HG03066 (cell line): Measurements from ENCODE around the gene KCNQ1.

Experiments
- ATAC-seq: cut with Tn5 transposase; IDR thresholded peaks from one replicate; pipeline ENCODE4 v1.9.1; 2021; ENCODE audit warnings: low read depth; ENCODE audit not compliant: unreplicated experiment

Gene KCNQ1

DNA sequence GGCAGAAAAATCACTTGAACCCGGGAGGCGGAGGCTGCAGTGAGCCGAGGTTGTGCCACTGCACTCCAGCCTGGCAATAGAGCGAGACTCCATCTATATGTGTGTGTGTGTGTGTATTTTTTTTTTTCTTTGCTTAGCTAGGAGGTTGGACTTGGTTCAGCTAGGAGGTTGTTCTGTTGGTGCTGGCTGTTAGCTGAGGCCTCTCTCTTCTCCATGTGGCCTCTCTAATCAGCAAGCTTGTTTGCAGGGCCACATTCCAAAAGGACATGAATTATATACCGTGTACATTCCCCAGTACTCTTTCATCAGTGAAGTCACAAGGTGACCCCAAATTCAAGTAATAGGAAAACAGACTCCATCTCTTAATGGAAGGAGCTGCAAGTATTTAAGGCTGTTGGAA lies 322.3 kb downstream of the KCNQ1 start:
- ATAC-seq: no peak

DNA sequence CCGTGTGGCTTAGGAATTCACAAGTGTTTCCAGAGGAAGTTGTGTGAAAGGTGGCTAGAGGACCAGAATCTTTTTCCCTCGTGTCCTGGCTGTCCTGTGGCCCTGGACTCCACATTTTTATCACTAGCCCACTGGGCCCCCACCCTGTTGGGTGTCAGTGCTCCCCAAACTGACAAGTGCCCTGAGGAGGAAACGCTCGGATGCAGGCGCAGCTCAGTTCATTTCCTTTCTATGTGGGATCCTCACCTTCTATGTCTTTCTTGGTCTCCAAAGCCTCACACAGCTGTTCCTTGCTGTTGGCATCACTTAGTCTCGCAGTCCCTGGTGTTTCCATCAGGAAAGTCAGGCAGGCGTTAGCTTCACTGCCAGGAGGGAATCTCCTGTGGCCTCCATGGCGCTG lies 323.0 kb downstream of the KCNQ1 start:
- no peak for ATAC-seq

DNA sequence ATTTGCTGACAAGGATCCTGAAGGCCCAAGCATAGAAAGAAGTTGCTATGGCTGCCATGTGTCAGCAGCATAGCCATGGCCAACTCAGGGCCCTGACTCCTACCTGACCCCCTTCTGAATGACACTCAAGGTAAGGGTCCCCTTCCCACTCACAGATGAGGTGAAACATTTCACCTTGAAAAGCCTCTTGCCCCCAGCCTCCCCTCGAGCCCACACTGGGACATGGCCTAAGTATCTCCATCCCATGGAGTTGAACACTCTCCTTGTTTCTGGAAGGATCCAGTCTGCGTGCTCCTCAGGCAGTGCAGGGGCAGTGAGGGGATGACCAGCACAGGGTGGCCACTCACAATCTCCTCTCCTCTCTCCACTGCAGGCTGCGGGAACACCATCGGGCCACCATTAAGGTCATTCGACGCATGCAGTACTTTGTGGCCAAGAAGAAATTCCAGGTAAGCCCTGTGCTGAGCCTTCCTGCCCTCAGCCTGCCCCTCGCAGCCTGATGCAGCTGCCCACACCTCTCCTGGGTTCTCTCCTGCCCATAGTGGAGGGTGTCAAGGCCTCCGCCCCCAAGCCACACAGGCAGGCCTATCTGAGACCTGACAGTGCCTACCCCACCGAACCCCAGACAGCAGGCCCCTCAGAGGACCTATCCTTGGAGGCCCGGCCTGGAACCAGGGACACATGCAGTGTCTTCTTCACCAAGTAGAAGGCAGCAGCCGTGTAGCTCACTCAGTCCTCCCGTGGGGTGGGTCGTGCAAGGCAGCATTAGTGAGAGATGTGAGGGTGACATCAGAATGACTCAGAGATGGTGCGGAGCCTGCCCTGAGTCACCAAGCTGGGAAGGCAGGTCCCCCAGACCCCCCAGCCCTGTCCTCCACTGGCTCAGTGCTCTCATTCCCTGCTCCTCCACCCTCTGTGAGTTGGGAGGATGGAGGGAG lies 323.9 kb downstream of the KCNQ1 start:
- ATAC-seq: no peak

- ATAC-seq: no peak
These were observed 324.7 kb downstream of the KCNQ1 start for GRCh38 chr11:2769409-2770095.

- no peak for ATAC-seq
These were observed 325.4 kb downstream of the KCNQ1 start for GRCh38 chr11:2770096-2770751.

DNA sequence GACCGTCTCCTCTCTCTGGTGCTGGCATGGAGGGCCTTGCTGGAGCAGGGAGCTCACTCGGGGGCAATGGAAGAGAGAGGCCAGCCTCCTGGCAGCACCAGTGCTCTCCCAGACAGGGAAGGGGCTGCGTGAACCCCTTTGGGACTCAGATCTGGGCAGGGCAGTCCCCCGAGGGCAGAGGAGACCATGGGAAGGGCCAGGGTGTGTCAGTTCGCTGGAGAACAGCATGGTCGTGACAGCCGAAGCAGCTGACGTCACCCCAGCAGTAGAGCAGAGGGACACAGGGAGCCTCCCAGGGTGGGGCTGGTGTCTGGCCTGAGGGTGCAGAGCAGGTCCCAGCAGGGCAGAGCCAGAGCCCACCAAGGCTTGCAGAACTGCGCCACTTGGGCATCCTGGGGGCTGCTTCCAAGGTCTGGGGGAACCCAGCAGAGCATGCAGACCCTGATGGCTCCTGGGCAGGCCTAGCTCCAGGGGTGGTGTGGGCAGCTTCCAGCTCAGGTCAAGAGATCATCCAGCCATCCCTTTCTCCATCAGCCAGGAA lies 326.0 kb downstream of the KCNQ1 start:
- no peak for ATAC-seq

DNA sequence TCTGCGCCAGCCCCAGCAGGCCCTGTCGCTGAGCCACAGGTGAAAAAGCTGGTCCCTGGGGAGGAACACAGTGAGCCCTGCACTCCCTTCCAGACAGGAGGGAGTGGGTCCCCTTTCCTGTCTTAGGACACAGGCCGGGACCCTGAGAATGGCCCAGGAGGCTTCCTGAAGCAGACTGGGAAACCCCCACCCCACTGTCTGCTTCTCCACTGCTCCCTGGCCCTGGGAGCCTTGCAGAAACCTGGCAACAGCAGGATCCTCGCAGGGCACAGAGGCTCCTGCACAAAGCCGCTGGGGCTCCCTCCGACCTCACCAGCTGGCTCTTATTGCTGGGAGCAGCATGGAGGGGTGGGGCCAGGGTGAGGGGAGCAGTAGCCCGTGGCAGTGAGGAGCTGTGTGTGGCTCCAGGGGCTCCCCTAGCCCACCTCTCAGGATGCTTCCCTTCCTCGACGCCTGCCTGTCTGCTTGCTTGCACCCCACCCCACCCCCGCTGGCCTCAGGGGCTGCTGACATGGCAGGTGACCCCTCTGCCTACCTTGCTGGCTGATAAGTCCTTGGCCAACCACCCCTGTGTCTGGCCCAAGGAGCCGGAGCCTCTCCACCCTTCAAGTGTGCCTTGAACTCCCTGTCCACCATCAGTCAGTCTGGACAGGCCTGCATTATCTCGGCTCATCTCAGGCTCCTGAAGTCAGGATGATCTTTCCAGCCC lies 327.1 kb downstream of the KCNQ1 start:
- ATAC-seq: no peak

- ATAC-seq: no peak
These were observed 327.8 kb downstream of the KCNQ1 start for GRCh38 chr11:2772544-2773031.

GRCh38 chr11:2774173-2775082 lies 329.6 kb downstream of the KCNQ1 start:
- no peak for ATAC-seq

GRCh38 chr11:2775083-2775625 lies 330.3 kb downstream of the KCNQ1 start:
- no peak for ATAC-seq

GRCh38 chr11:2775626-2776350 lies 331.0 kb downstream of the KCNQ1 start:
- ATAC-seq: no peak

DNA sequence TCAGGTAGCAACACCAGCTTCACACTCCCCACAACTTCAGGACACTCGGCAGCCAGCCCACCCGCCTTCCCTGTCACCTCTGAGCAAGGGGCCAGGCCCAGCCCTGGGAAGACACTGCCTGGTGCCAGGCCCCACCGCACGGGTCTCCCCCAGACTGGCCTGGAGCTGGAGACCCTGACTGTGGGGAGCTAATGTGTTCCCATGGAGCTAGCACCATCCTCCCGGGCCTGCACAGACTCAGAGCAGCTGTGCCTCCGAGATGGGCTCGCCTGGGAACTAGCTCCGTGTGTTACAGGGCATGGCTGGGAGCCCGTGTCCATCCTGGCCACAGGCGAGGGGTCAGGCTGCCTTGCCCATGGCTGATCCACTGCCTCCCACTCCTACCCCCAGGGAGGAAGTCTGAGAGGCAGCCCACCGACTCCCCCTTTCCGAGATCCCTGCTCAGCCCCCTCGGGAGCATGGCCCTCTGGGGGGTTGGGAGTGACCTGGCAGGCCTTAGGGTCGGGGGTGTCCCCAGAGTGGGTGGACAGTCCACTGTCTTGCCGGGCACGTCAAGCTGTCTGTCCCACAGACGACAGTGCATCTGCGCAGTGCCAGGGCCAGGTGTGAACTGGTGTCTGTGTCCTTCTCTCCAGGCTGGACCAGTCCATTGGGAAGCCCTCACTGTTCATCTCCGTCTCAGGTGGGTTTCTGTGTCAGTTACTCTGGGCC lies 331.7 kb downstream of the KCNQ1 start:
- no peak for ATAC-seq

DNA sequence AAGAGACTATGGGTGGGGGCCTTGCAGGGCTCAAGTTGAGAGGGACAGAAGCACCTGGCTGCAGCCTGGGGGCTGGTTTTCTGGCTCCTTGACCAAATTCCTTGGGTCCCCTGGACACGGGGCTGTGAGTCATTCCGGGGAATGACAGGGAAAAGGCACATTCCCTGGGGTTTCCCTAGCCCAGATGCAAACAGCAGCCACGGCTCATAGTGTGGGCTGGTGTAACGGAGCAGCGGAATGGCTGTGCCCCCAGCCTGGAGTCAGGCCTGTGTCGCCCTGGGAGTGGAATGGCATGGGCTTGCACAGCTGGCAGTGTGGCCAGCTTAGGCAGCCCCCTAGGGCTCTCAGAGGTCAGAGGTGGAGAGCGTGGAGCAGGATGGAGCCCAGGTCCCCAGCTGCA lies 332.6 kb downstream of the KCNQ1 start:
- no peak for ATAC-seq

DNA sequence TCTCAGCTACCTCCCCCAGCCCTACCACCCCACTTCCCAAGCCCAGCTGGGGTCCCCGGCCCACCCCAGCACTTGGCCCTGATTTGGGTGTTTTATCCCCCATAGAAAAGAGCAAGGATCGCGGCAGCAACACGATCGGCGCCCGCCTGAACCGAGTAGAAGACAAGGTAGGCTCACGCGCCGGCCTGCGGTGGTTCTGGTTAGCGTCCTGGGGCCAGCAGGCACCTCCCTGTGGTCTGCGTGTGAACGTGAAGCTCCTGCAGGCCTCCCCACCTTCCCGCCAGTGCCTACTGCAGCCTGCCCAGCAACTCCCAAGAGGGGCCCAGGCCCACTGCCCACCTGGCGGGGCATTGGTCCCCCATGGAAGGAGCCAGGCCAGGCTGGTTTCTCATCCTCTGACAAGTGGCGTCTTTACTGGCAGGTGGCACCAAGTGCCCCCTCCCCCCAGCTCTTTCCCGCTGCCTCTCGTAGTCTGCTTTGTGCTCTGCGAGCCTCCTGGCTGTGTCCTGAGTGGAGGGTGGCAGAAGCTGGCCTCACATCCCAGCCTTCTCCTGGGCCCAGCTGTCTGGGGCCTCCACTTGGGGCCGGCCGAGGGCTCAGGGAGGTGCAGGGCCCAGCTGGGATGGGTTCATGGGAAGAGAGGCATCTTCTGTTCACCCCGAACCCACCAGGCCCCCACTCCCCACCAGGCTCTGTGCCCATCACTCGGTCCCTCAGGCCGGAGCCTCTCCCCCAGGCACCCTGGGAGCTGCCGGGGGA lies 333.2 kb downstream of the KCNQ1 start:
- no peak for ATAC-seq

DNA sequence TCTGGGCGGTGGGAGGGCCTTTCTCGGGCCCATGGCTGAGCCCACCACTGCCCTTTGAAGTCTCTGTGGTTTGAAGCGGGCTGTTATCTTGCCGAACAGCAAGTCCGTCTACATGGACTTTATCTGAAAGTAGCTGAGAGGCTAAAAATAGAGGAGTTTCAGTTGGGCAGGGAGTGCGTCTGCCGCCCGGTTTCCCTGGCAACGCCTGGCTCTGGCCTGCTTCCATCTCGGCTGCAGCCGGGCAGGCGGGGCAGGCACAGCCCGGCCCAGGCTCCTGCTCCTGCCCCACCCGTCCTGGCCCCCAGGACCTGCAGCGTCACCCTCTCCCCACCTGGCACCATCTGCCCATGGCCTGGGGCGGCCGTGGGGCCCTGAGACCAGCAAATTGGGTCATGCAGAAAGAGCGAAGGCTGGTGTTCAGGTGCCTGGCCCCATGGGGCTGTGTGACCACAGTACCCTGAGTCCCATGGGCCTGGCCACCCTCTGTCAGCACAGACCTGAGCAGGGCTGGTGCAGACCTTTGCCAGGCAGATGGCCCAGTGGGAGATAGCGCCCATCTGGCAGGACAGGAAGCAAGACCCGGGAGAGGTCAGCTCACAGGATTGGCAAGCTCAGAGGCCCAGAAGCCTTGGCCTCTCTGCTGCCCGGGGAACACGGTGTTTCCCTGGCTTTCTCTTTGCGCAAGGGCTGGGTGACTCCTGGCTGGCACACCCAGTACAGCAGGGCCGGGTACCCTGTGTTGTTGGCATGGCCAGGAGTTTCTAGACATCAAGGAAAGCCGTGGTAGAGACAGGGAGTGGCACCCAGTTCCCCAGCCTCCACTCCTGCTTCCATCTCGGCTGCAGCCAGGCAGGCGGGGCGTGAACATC lies 334.1 kb downstream of the KCNQ1 start:
- no peak for ATAC-seq

- ATAC-seq: no peak
These were observed 334.7 kb downstream of the KCNQ1 start for GRCh38 chr11:2779499-2779980.
